HK-2 (cell line): ENCODE results near the gene TMEM179.

Source experiments
- DNase-seq: peaks from one replicate; pipeline ENCODE4 v3.0.0-alpha.2; 2018; ENCODE audit not compliant: unreplicated experiment

The TMEM179 gene

GRCh38 chr14:104598910-104599273, 5.7 kb downstream of the TMEM179 start:
- no peak for DNase-seq

GRCh38 chr14:104598039-104598909, 6.3 kb downstream of the TMEM179 start:
- no peak for DNase-seq

GRCh38 chr14:104597576-104597975, 7.0 kb downstream of the TMEM179 start:
- DNase-seq, result no peak

GRCh38 chr14:104596927-104597351, 7.6 kb downstream of the TMEM179 start:
- no peak for DNase-seq

GRCh38 chr14:104596451-104596918, 8.1 kb downstream of the TMEM179 start:
- no peak for DNase-seq

GRCh38 chr14:104595911-104596450, 8.6 kb downstream of the TMEM179 start:
- no peak for DNase-seq

- no peak for DNase-seq
These were observed 9.4 kb downstream of the TMEM179 start for GRCh38 chr14:104595116-104595675.

GRCh38 chr14:104594310-104595046, 10.1 kb downstream of the TMEM179 start:
- DNase-seq, result no peak

- no peak for DNase-seq
These were observed 10.8 kb downstream of the TMEM179 start for GRCh38 chr14:104593710-104594136.

- DNase-seq, result no peak
These were observed 11.3 kb downstream of the TMEM179 start for GRCh38 chr14:104593241-104593701.

- no peak for DNase-seq
These were observed 11.8 kb downstream of the TMEM179 start for GRCh38 chr14:104592785-104593184.

GRCh38 chr14:104592292-104592672, 12.3 kb downstream of the TMEM179 start:
- DNase-seq, result no peak

GRCh38 chr14:104591506-104592291, 12.9 kb downstream of the TMEM179 start:
- no peak for DNase-seq

- no peak for DNase-seq
These were observed 13.5 kb downstream of the TMEM179 start for GRCh38 chr14:104591031-104591430.

- no peak for DNase-seq
These were observed 14.2 kb downstream of the TMEM179 start for GRCh38 chr14:104590240-104590965.

- no peak for DNase-seq
These were observed 15.0 kb downstream of the TMEM179 start for GRCh38 chr14:104589338-104590195.

- no peak for DNase-seq
These were observed 16.3 kb downstream of the TMEM179 start for GRCh38 chr14:104588066-104588857.

GRCh38 chr14:104587641-104588040, 16.9 kb downstream of the TMEM179 start:
- no peak for DNase-seq
